ENCODE measurements around the gene ABCA1. TPM values are rescaled to one million over a fixed set of nuclear protein-coding genes. Genes with fewer than 3 reads are reported as not detected.

Gene ABCA1
- total RNA-seq, 4 donors from 2014 or later = 4.2 to 43.7 (median 21.7) TPM

GRCh38 chr9:104872656-104873488 is 55.1 kb downstream of the ABCA1 start:
- Histone ChIP-seq H3K27ac (peak overlapping the region in 3 of 4 donors; percentile 21 to 73 (median 55)), H3K36me3 (peaks cover 0 to 8% (median 0%) of the 10 kb centered on the region in 3 donors), H3K4me3 (no peak overlapping the region), H3K9me3 (no peaks in the 10 kb centered on the region), H3K27me3 (no peaks in the 10 kb centered on the region), H3K4me1 (peaks cover 0 to 22% (median 2%) of the 10 kb centered on the region in 4 donors)
- peak in 1 of 3 donors; percentile 58 for DNase-seq
- TF ChIP-seq POLR2A (IDR thresholded peaks at IDR 0.05) (no peak), CTCF (IDR thresholded peaks at IDR 0.05) (no peak)

GRCh38 chr9:104871961-104872527 is 55.9 kb downstream of the ABCA1 start:
- peaks cover 0 to 8% (median 0%) of the 10 kb centered on the region in 3 donors for H3K36me3 ChIP-seq
- TF ChIP-seq POLR2A (IDR thresholded peaks at IDR 0.05) (no peak), CTCF (IDR thresholded peaks at IDR 0.05) (no peak)
- H3K4me3 ChIP-seq = no peak overlapping the region
- peak overlapping the region in 1 of 4 donors; percentile 73 for H3K27ac ChIP-seq
- H3K4me1 ChIP-seq = peaks cover 0 to 22% (median 2%) of the 10 kb centered on the region in 4 donors
- no peak for DNase-seq
- H3K27me3 ChIP-seq = no peaks in the 10 kb centered on the region
- H3K9me3 ChIP-seq = no peaks in the 10 kb centered on the region

- Histone ChIP-seq H3K9me3 (no peaks in the 10 kb centered on the region), H3K27me3 (no peaks in the 10 kb centered on the region), H3K4me3 (no peak overlapping the region), H3K36me3 (no peaks in the 10 kb centered on the region), H3K27ac (peak overlapping the region in 3 of 4 donors; percentile 26 to 76 (median 53)), H3K4me1 (peaks cover 0 to 26% (median 2%) of the 10 kb centered on the region in 4 donors)
- no peak for DNase-seq
- TF ChIP-seq POLR2A (IDR thresholded peaks at IDR 0.05) = no peak
- TF ChIP-seq CTCF (IDR thresholded peaks at IDR 0.05) = no peak
These were observed 58.1 kb downstream of the ABCA1 start for GRCh38 chr9:104869811-104870210.

- Histone ChIP-seq H3K4me1 (peaks cover 0 to 36% (median 2%) of the 10 kb centered on the region in 4 donors), H3K36me3 (no peaks in the 10 kb centered on the region), H3K27me3 (no peaks in the 10 kb centered on the region), H3K27ac (peak overlapping the region in 3 of 4 donors; percentile 26 to 76 (median 53)), H3K4me3 (no peak overlapping the region), H3K9me3 (no peaks in the 10 kb centered on the region)
- TF ChIP-seq CTCF (IDR thresholded peaks at IDR 0.05) (no peak), POLR2A (IDR thresholded peaks at IDR 0.05) (no peak)
- peak in 2 of 3 donors; percentile 61 to 72 for DNase-seq
These were observed 59.1 kb downstream of the ABCA1 start for GRCh38 chr9:104868687-104869404.

- Histone ChIP-seq H3K27me3 (no peaks in the 10 kb centered on the region), H3K4me3 (no peak overlapping the region), H3K9me3 (no peaks in the 10 kb centered on the region), H3K36me3 (no peaks in the 10 kb centered on the region), H3K27ac (peak overlapping the region in 3 of 4 donors; percentile 26 to 76 (median 53)), H3K4me1 (peaks cover 0 to 41% (median 2%) of the 10 kb centered on the region in 4 donors)
- no peak for TF ChIP-seq CTCF (IDR thresholded peaks at IDR 0.05)
- no peak for TF ChIP-seq POLR2A (IDR thresholded peaks at IDR 0.05)
- no peak for DNase-seq
These were observed 59.7 kb downstream of the ABCA1 start for GRCh38 chr9:104868303-104868686.

Data from Peyer's patch (tissue), 4 donors.